ENCODE data around the gene SUGCT. TPM values are rescaled to one million over a fixed set of nuclear protein-coding genes. Genes with fewer than 3 reads are reported as not detected.
A peak's percentile ranks its signal among the peaks of the same experiment; 100 is the strongest.

Gene SUGCT
- total RNA-seq, 1 donor from 2014 or later = 11.9 TPM

DNA sequence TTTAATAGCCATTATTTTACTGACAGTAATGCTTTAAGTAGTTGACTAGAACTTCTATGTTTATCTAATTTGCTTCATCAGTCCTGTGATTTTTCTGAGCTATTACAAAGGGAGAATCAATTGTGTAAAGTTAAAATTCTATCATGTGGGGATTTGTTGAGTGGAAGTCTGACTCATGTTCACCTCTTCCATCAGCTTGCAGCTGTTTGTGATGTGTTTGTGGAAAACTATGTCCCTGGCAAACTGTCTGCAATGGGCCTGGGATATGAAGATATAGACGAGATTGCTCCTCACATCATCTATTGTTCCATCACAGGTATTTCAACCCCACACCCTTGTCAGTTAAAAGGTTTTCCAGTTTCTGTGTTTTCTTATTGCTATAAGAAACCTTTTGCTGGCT, 59.9 kb downstream of the SUGCT start:
- peak overlapping the region; percentile 54 for H3K27ac Mint-ChIP-seq (ENCODE audit: unreplicated experiment)
- no peaks in the 10 kb centered on the region for H3K9me3 Mint-ChIP-seq (ENCODE audit: unreplicated experiment)
- H3K27me3 Mint-ChIP-seq (ENCODE audit: unreplicated experiment) = no peaks in the 10 kb centered on the region
- H3K4me3 Mint-ChIP-seq (ENCODE audit: unreplicated experiment) = no peak overlapping the region
- H3K36me3 Mint-ChIP-seq (ENCODE audit: unreplicated experiment) = no peaks in the 10 kb centered on the region
- TF ChIP-seq, protein P1, sequence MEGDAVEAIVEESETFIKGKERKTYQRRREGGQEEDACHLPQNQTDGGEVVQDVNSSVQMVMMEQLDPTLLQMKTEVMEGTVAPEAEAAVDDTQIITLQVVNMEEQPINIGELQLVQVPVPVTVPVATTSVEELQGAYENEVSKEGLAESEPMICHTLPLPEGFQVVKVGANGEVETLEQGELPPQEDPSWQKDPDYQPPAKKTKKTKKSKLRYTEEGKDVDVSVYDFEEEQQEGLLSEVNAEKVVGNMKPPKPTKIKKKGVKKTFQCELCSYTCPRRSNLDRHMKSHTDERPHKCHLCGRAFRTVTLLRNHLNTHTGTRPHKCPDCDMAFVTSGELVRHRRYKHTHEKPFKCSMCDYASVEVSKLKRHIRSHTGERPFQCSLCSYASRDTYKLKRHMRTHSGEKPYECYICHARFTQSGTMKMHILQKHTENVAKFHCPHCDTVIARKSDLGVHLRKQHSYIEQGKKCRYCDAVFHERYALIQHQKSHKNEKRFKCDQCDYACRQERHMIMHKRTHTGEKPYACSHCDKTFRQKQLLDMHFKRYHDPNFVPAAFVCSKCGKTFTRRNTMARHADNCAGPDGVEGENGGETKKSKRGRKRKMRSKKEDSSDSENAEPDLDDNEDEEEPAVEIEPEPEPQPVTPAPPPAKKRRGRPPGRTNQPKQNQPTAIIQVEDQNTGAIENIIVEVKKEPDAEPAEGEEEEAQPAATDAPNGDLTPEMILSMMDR (IDR thresholded peaks at IDR 0.05) = no peak
- DNase-seq (ENCODE audit: extremely low spot score, unreplicated experiment) = no peak
- H3K4me1 Mint-ChIP-seq (ENCODE audit: unreplicated experiment) = peaks cover 26% of the 10 kb centered on the region

DNA sequence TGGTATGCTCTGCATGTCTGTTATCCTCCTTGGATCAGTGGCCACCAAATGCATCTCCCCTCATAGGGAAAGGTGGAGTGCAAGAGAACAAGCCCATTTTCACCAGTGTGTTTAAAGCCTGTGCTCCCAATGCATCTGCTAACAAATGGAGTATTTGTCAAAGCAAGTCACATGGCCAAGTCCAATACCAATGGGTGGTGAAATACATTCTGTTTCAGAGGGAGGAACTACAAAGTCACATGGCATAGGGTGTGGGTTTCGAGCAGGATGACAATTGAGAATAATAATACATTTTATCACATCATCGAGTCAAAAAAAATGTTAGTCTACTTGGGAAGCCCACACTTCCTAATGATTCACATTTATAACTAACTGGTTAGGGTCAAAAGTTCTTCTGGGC, 62.7 kb downstream of the SUGCT start:
- peak; percentile 36 for DNase-seq (ENCODE audit: extremely low spot score, unreplicated experiment)
- H3K4me3 Mint-ChIP-seq (ENCODE audit: unreplicated experiment) = no peak overlapping the region
- H3K36me3 Mint-ChIP-seq (ENCODE audit: unreplicated experiment) = no peaks in the 10 kb centered on the region
- H3K27me3 Mint-ChIP-seq (ENCODE audit: unreplicated experiment) = no peaks in the 10 kb centered on the region
- H3K4me1 Mint-ChIP-seq (ENCODE audit: unreplicated experiment) = peaks cover 53% of the 10 kb centered on the region
- no peaks in the 10 kb centered on the region for H3K9me3 Mint-ChIP-seq (ENCODE audit: unreplicated experiment)
- H3K27ac Mint-ChIP-seq (ENCODE audit: unreplicated experiment) = peak overlapping the region; percentile 98
- TF ChIP-seq, protein P1 (IDR thresholded peaks at IDR 0.05) = no peak

DNA sequence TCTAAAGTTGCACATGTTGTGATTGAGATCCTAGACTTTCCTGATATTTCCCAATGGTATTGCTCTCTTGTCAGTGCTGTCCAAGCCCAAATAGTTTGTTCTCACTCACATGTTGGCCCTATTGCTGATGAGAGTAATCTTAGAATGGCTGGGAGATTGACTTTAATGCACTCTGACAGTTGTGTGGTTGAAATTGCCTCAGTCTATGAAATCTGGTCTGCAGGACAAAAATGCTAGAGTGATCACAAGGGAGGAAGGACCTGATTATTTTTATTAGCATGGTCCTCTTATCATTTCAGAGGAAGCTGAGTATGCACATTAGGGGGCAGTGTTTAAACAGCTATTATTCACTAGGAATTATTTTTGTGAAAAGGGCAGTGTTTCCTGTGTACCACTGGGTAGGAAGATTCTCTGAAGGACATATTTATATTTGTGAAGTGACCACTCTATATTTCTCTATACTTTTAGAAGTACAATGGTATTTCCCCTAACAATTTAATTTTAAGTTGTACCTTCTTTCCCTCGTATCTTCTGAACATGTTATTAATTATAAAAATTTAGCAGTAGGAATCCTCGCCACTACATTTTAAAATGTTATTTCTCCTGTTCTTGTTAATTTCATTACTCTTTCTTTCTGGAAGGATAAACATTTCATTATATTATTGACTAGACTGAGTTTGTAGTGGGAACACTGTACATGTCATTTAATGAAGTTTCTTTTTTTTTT, 64.4 kb downstream of the SUGCT start:
- no peak overlapping the region for H3K4me3 Mint-ChIP-seq (ENCODE audit: unreplicated experiment)
- H3K9me3 Mint-ChIP-seq (ENCODE audit: unreplicated experiment) = no peaks in the 10 kb centered on the region
- H3K36me3 Mint-ChIP-seq (ENCODE audit: unreplicated experiment) = no peaks in the 10 kb centered on the region
- peak; percentile 68 for DNase-seq (ENCODE audit: extremely low spot score, unreplicated experiment)
- H3K4me1 Mint-ChIP-seq (ENCODE audit: unreplicated experiment) = peaks cover 60% of the 10 kb centered on the region
- peak overlapping the region; percentile 98 for H3K27ac Mint-ChIP-seq (ENCODE audit: unreplicated experiment)
- TF ChIP-seq, protein P1 (IDR thresholded peaks at IDR 0.05) = peak; percentile 74
- no peaks in the 10 kb centered on the region for H3K27me3 Mint-ChIP-seq (ENCODE audit: unreplicated experiment)

DNA sequence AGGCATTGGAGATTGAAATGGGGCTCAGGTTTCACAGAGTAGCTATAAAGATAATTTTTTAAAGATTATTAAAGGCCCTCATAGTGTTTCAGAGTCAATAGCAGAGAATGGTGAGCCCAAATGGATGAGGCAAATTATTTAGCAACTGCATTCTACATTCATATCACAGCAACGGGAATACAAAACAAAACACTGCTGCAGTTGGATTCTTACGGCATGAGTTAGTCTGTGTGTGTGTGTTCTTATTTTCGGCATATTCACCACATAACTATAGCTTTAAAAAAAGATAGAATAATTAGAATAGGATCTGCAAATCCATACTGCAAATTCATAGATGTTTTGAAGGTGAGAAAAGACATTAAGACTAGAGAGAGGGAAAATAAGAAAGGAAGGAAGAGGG, 66.0 kb downstream of the SUGCT start:
- H3K4me1 Mint-ChIP-seq (ENCODE audit: unreplicated experiment) = peaks cover 63% of the 10 kb centered on the region
- H3K27ac Mint-ChIP-seq (ENCODE audit: unreplicated experiment) = peak overlapping the region; percentile 98
- no peak for DNase-seq (ENCODE audit: extremely low spot score, unreplicated experiment)
- H3K9me3 Mint-ChIP-seq (ENCODE audit: unreplicated experiment) = no peaks in the 10 kb centered on the region
- H3K4me3 Mint-ChIP-seq (ENCODE audit: unreplicated experiment) = peak overlapping the region; percentile 41
- H3K36me3 Mint-ChIP-seq (ENCODE audit: unreplicated experiment) = no peaks in the 10 kb centered on the region
- H3K27me3 Mint-ChIP-seq (ENCODE audit: unreplicated experiment) = no peaks in the 10 kb centered on the region
- TF ChIP-seq, protein P1 (IDR thresholded peaks at IDR 0.05) = no peak

DNA sequence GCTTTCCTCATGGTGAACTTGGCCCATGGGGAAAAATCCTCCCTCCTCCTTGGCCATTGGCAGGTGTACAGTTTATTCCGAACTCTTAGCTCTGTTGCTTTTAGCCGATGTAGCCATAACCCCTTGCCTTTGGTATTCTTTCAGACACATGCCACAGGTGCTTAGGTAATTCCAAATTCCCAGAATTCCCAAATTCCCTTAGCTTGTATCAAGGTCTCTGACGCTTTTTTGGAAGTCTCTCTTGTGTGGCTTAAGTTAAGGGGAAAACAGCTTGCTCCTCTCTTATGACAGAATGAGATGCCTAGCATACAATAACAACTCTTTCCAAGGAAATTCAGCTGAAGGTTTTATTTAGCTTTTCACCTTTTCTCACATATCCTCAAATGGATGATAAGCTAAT, 68.0 kb downstream of the SUGCT start:
- H3K4me1 Mint-ChIP-seq (ENCODE audit: unreplicated experiment) = peaks cover 65% of the 10 kb centered on the region
- TF ChIP-seq, protein P1 (IDR thresholded peaks at IDR 0.05) = no peak
- H3K4me3 Mint-ChIP-seq (ENCODE audit: unreplicated experiment) = no peak overlapping the region
- H3K27ac Mint-ChIP-seq (ENCODE audit: unreplicated experiment) = peak overlapping the region; percentile 98
- H3K9me3 Mint-ChIP-seq (ENCODE audit: unreplicated experiment) = no peaks in the 10 kb centered on the region
- no peak for DNase-seq (ENCODE audit: extremely low spot score, unreplicated experiment)
- H3K36me3 Mint-ChIP-seq (ENCODE audit: unreplicated experiment) = peaks cover 3% of the 10 kb centered on the region
- no peaks in the 10 kb centered on the region for H3K27me3 Mint-ChIP-seq (ENCODE audit: unreplicated experiment)

Measured in osteocyte (in vitro differentiated cells).